Fibroblast of lung (primary cell): Measurements from ENCODE around the gene STXBP6.

ENCODE experiments used
- EZH2 ChIP-seq: IDR thresholded peaks from 2 replicates; pipeline ENCODE4 v1.5.1; 2012; ENCODE audit warnings: low read length, control low read depth, mild to moderate bottlenecking; ENCODE audit errors: missing control alignments
- TF ChIP-seq, protein P1 (sequence below), 2 donors: IDR thresholded peaks in 1 of 2; conservative IDR thresholded peaks in 1 of 2; 1 replicate in 1 of 2; 2 replicates in 1 of 2; pipeline ENCODE4 v1.5.1; 2011 to 2012; ENCODE audit warnings: low read length in 2 of 2, control low read depth in 1 of 2, inconsistent platforms in 1 of 2, low read depth in 1 of 2, mild to moderate bottlenecking in 1 of 2

DNA sequence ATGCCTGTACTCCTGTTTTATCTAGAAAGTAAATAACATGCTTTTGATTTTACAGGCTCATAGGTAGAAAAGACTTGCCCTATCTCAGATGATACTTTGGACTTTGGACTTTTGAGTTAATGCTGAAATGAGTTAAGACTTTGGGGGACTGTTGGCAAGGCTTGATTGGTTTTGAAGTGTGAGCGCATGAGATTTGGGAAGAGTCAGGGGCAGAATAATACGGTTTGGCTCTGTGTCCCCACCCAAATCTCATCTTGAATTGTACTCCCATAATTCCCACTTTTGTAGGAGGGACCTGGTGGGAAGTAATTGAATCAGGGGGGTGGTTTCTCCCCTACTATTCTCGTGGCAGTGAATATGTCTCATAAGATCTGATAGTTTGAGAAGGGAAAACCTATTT is 259.8 kb downstream of the STXBP6 start:
- TF ChIP-seq, protein P1, sequence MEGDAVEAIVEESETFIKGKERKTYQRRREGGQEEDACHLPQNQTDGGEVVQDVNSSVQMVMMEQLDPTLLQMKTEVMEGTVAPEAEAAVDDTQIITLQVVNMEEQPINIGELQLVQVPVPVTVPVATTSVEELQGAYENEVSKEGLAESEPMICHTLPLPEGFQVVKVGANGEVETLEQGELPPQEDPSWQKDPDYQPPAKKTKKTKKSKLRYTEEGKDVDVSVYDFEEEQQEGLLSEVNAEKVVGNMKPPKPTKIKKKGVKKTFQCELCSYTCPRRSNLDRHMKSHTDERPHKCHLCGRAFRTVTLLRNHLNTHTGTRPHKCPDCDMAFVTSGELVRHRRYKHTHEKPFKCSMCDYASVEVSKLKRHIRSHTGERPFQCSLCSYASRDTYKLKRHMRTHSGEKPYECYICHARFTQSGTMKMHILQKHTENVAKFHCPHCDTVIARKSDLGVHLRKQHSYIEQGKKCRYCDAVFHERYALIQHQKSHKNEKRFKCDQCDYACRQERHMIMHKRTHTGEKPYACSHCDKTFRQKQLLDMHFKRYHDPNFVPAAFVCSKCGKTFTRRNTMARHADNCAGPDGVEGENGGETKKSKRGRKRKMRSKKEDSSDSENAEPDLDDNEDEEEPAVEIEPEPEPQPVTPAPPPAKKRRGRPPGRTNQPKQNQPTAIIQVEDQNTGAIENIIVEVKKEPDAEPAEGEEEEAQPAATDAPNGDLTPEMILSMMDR (conservative IDR thresholded peaks at IDR 0.05 in 1 of 2, IDR thresholded peaks at IDR 0.05 in 1 of 2; ENCODE audit: low read depth in 1 of 2, low read length in 2 of 2), result no peak
- TF ChIP-seq EZH2, result no peak
